Astrocyte (in vitro differentiated cells and primary cell): Measurements from ENCODE around the gene MYEOV. TPM values are rescaled to one million over a fixed set of nuclear protein-coding genes. Genes with fewer than 3 reads are reported as not detected.

Experiments
- DNase-seq: peaks from one replicate; pipeline ENCODE4 v3.0.0-alpha.2; 2010; ENCODE audit warnings: low read depth
- FAIRE-seq: peaks from 2 replicates; lab custom pipeline; 2011; peaks lifted over from hg19 to GRCh38; lab: Jason Lieb, UNC
- H2AFZ ChIP-seq: 2 replicates; pipeline ENCODE4 v1.6.0; 2012; ENCODE audit warnings: low read depth, low read length, inconsistent platforms
- H3K27ac ChIP-seq: 2 replicates; pipeline ENCODE4 v1.5.1; 2011; ENCODE audit warnings: low read depth, low read length, inconsistent platforms
- H3K27me3 ChIP-seq: 2 replicates; pipeline ENCODE4 v1.6.0; 2011; ENCODE audit warnings: low read length, inconsistent platforms; ENCODE audit not compliant: insufficient read depth
- H3K36me3 ChIP-seq: 2 replicates; pipeline ENCODE4 v1.5.1; 2011; ENCODE audit warnings: low read length, inconsistent platforms; ENCODE audit not compliant: insufficient read depth
- H3K4me1 ChIP-seq: 2 replicates; pipeline ENCODE4 v1.5.1; 2011; ENCODE audit warnings: low read length, inconsistent platforms; ENCODE audit not compliant: insufficient read depth
- H3K4me2 ChIP-seq: 2 replicates; pipeline ENCODE4 v1.6.0; 2012; ENCODE audit warnings: low read length, inconsistent platforms
- H3K4me3 ChIP-seq: 2 replicates; pipeline ENCODE4 v1.5.1; 2011; ENCODE audit warnings: low read depth, mild to moderate bottlenecking, low read length, inconsistent platforms; ENCODE audit not compliant: insufficient read depth
- H3K79me2 ChIP-seq: 2 replicates; pipeline ENCODE4 v1.6.0; 2012; ENCODE audit warnings: mild to moderate bottlenecking, low read length, inconsistent platforms; ENCODE audit not compliant: insufficient read depth
- H3K9ac ChIP-seq: 2 replicates; pipeline ENCODE4 v1.6.0; 2012; ENCODE audit warnings: mild to moderate bottlenecking, low read length, inconsistent platforms
- H3K9me3 ChIP-seq: 2 replicates; pipeline ENCODE4 v1.5.1; 2012; ENCODE audit warnings: low read depth, mild to moderate bottlenecking, low read length, inconsistent platforms; ENCODE audit not compliant: insufficient read depth
- H4K20me1 ChIP-seq: 2 replicates; pipeline ENCODE4 v1.6.0; 2012; ENCODE audit warnings: low read length, inconsistent platforms; ENCODE audit not compliant: insufficient read depth
- H3K27ac Mint-ChIP-seq: one replicate; pipeline ENCODE4 v1.8.0; 2021; ENCODE audit warnings: mild to moderate bottlenecking, mixed read lengths; ENCODE audit not compliant: unreplicated experiment
- H3K27me3 Mint-ChIP-seq: one replicate; pipeline ENCODE4 v1.8.0; 2021; ENCODE audit warnings: low read depth, mixed read lengths; ENCODE audit not compliant: unreplicated experiment
- H3K36me3 Mint-ChIP-seq: one replicate; pipeline ENCODE4 v1.8.0; 2021; ENCODE audit warnings: low read depth, mixed read lengths; ENCODE audit not compliant: unreplicated experiment
- H3K4me1 Mint-ChIP-seq: one replicate; pipeline ENCODE4 v1.8.0; 2021; ENCODE audit warnings: low read depth, mixed read lengths; ENCODE audit not compliant: unreplicated experiment
- H3K4me3 Mint-ChIP-seq: one replicate; pipeline ENCODE4 v1.8.0; 2021; ENCODE audit warnings: mild to moderate bottlenecking, moderate library complexity, mixed read lengths; ENCODE audit not compliant: unreplicated experiment
- H3K9me3 Mint-ChIP-seq: one replicate; pipeline ENCODE4 v1.8.0; 2021; ENCODE audit warnings: mild to moderate bottlenecking, mixed read lengths; ENCODE audit not compliant: unreplicated experiment
- EZH2 ChIP-seq: IDR thresholded peaks from 2 replicates; pipeline ENCODE4 v1.6.1; 2012; ENCODE audit warnings: mild to moderate bottlenecking, low read length, inconsistent platforms; ENCODE audit not compliant: insufficient read depth
- total RNA-seq: library from RNA; stranded (reverse); gene quantifications from 2 replicates; pipeline ENCODE4 v1.2.1, GENCODE V29; 2021
- TF ChIP-seq, protein P1 (sequence below): IDR thresholded peaks from 2 replicates; pipeline ENCODE4 v1.5.1; 2011; ENCODE audit warnings: low read depth, mild to moderate bottlenecking, inconsistent platforms, low read length, moderate library complexity; ENCODE audit not compliant: insufficient read depth

The MYEOV gene
- total RNA-seq, 1 donor from 2014 or later = not detected

DNA sequence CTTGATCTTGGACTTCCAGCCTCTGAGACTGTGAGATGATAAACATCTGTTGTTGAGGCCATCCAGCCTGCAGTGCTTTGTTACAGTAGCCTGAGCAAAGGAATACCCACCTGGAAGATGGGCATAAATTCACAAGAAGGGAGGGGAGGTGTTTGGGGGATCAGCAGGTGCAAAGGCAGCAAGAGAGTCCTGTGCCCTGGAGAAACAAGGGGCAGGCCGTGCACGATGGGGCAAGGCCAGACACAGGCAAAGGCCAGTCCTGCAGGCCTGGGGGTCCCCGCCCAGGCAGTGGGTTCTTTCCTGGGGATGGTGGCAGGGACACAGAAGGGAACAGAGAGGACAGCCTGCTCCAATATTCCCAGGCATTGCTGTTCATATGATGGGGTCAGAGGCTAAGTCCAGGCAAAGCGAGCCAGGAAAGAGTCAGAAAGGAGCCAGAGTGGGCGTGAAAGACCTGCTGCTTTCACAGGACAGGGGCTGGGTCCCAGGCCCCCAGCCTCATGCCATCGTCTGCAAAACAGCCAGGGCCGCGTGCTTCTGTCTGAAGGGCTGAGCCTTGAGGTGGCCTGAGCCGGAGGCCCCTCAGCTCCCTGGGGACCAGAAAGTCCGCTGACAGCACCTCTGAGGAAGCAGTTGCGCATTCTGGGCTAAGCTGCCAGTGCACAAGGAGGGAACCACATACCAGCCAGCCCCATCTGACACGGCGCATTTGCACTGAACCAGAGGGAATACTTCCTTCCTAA is 48.8 kb downstream of the MYEOV start:
- Histone ChIP-seq H3K27ac (no peak overlapping the region), H3K9me3 (no peaks in the 10 kb centered on the region), H4K20me1 (no peaks in the 10 kb centered on the region), H2AFZ (no peak overlapping the region), H3K4me2 (no peak overlapping the region), H3K4me1 (peaks cover under 1% of the 10 kb centered on the region), H3K9ac (no peak overlapping the region), H3K4me3 (no peak overlapping the region), H3K27me3 (no peaks in the 10 kb centered on the region), H3K36me3 (no peaks in the 10 kb centered on the region), H3K79me2 (no peaks in the 10 kb centered on the region)
- Mint-ChIP-seq H3K27ac (no peak overlapping the region), H3K4me3 (no peak overlapping the region), H3K27me3 (peaks cover 27% of the 10 kb centered on the region), H3K4me1 (no peaks in the 10 kb centered on the region), H3K36me3 (peaks cover 5% of the 10 kb centered on the region), H3K9me3 (peaks cover 23% of the 10 kb centered on the region)
- TF ChIP-seq EZH2 = no peak
- TF ChIP-seq, protein P1, sequence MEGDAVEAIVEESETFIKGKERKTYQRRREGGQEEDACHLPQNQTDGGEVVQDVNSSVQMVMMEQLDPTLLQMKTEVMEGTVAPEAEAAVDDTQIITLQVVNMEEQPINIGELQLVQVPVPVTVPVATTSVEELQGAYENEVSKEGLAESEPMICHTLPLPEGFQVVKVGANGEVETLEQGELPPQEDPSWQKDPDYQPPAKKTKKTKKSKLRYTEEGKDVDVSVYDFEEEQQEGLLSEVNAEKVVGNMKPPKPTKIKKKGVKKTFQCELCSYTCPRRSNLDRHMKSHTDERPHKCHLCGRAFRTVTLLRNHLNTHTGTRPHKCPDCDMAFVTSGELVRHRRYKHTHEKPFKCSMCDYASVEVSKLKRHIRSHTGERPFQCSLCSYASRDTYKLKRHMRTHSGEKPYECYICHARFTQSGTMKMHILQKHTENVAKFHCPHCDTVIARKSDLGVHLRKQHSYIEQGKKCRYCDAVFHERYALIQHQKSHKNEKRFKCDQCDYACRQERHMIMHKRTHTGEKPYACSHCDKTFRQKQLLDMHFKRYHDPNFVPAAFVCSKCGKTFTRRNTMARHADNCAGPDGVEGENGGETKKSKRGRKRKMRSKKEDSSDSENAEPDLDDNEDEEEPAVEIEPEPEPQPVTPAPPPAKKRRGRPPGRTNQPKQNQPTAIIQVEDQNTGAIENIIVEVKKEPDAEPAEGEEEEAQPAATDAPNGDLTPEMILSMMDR = no peak
- no peak for DNase-seq
- no peak for FAIRE-seq

- no peak overlapping the region for H3K27ac Mint-ChIP-seq
- FAIRE-seq = no peak
- no peaks in the 10 kb centered on the region for H4K20me1 ChIP-seq
- peaks cover 27% of the 10 kb centered on the region for H3K27me3 Mint-ChIP-seq
- H3K27me3 ChIP-seq = no peaks in the 10 kb centered on the region
- no peak for DNase-seq
- no peaks in the 10 kb centered on the region for H3K79me2 ChIP-seq
- H3K36me3 Mint-ChIP-seq = peaks cover 5% of the 10 kb centered on the region
- H3K9me3 Mint-ChIP-seq = peaks cover 25% of the 10 kb centered on the region
- no peaks in the 10 kb centered on the region for H3K4me1 ChIP-seq
- no peak overlapping the region for H3K4me3 ChIP-seq
- no peak overlapping the region for H3K4me3 Mint-ChIP-seq
- no peak overlapping the region for H3K9ac ChIP-seq
- TF ChIP-seq EZH2 = no peak
- TF ChIP-seq, protein P1 = no peak
- peaks cover 2% of the 10 kb centered on the region for H3K9me3 ChIP-seq
- H3K27ac ChIP-seq = no peak overlapping the region
- no peaks in the 10 kb centered on the region for H3K4me1 Mint-ChIP-seq
- no peak overlapping the region for H2AFZ ChIP-seq
- H3K36me3 ChIP-seq = no peaks in the 10 kb centered on the region
- no peak overlapping the region for H3K4me2 ChIP-seq
Observed at GRCh38 chr11:69343401-69344321, 49.7 kb downstream of the MYEOV start.
